ENCODE data around the gene POMT1. TPM values are rescaled to one million over a fixed set of nuclear protein-coding genes. Genes with fewer than 3 reads are reported as not detected.
A peak's percentile ranks its signal among the peaks of the same experiment; 100 is the strongest.

POMT1 gene
- total RNA-seq, 1 donor from 2014 or later: 34.8 TPM

GRCh38 chr9:131543141-131543540 is 40.4 kb downstream of the POMT1 start:
- Histone ChIP-seq H2AFZ (ENCODE audit: low read depth, low read length) (no peak overlapping the region), H3K4me1 (ENCODE audit: insufficient read depth, low read length) (peaks cover 3% of the 10 kb centered on the region), H3K27me3 (ENCODE audit: insufficient read depth, low read length) (peaks cover 25% of the 10 kb centered on the region), H3K4me3 (ENCODE audit: insufficient read depth, low read depth, low read length) (no peak overlapping the region), H3K36me3 (ENCODE audit: insufficient read depth, low read length) (no peaks in the 10 kb centered on the region), H3K9me3 (ENCODE audit: insufficient read depth, low read depth, low read length) (peaks cover 16% of the 10 kb centered on the region), H3K27ac (ENCODE audit: low read depth, low read length) (no peak overlapping the region), H3K9ac (ENCODE audit: low read length) (no peak overlapping the region), H3K79me2 (ENCODE audit: insufficient read depth, low read length) (no peaks in the 10 kb centered on the region), H4K20me1 (ENCODE audit: insufficient read depth, low read length) (no peaks in the 10 kb centered on the region), H3K4me2 (ENCODE audit: low read length) (no peak overlapping the region)
- Mint-ChIP-seq H3K27me3 (ENCODE audit: low read depth, unreplicated experiment) (peaks cover 33% of the 10 kb centered on the region), H3K36me3 (ENCODE audit: low read depth, unreplicated experiment) (peaks cover 11% of the 10 kb centered on the region), H3K9me3 (ENCODE audit: unreplicated experiment) (peaks cover 37% of the 10 kb centered on the region), H3K4me1 (ENCODE audit: low read depth, unreplicated experiment) (no peaks in the 10 kb centered on the region), H3K27ac (ENCODE audit: unreplicated experiment) (no peak overlapping the region), H3K4me3 (ENCODE audit: unreplicated experiment) (no peak overlapping the region)
- DNase-seq (ENCODE audit: low read depth): no peak
- no peak for FAIRE-seq
- TF ChIP-seq CTCF (IDR thresholded peaks at IDR 0.05; ENCODE audit: insufficient read depth, low read depth, low read length): no peak
- no peak for TF ChIP-seq EZH2 (IDR thresholded peaks at IDR 0.05; ENCODE audit: insufficient read depth, low read length)

- peak within 1 kb of the TSS; percentile 79 for H3K4me2 ChIP-seq (ENCODE audit: low read length)
- peak within 1 kb of the TSS; percentile 54 for H3K4me3 Mint-ChIP-seq (ENCODE audit: unreplicated experiment)
Measured at GRCh38 chr9:131545003-131545785, 42.5 kb downstream of the POMT1 start, which contains the start of gene PRRT1B. PRRT1B (plus strand) TSS chr9:131545523; CDS start chr9:131545616, 93 bp downstream.

More at GRCh38 chr9:131545003-131545785, 42.5 kb downstream of the POMT1 start, which contains the start of gene PRRT1B:
- Histone ChIP-seq H3K27me3 (ENCODE audit: insufficient read depth, low read length) (peaks cover 25% of the 10 kb centered on the region), H3K36me3 (ENCODE audit: insufficient read depth, low read length) (no peaks in the 10 kb centered on the region), H3K4me1 (ENCODE audit: insufficient read depth, low read length) (peaks cover 3% of the 10 kb centered on the region), H3K9ac (ENCODE audit: low read length) (no peak within 1 kb of the TSS), H2AFZ (ENCODE audit: low read depth, low read length) (no peak within 1 kb of the TSS), H4K20me1 (ENCODE audit: insufficient read depth, low read length) (no peaks in the 10 kb centered on the region), H3K79me2 (ENCODE audit: insufficient read depth, low read length) (no peaks in the 10 kb centered on the region), H3K9me3 (ENCODE audit: insufficient read depth, low read depth, low read length) (peaks cover 16% of the 10 kb centered on the region), H3K27ac (ENCODE audit: low read depth, low read length) (no peak within 1 kb of the TSS), H3K4me3 (ENCODE audit: insufficient read depth, low read depth, low read length) (no peak within 1 kb of the TSS)
- peaks cover 13% of the 10 kb centered on the region for H3K36me3 Mint-ChIP-seq (ENCODE audit: low read depth, unreplicated experiment)
- peaks cover 50% of the 10 kb centered on the region for H3K27me3 Mint-ChIP-seq (ENCODE audit: low read depth, unreplicated experiment)
- no peak for FAIRE-seq
- no peak within 1 kb of the TSS for H3K27ac Mint-ChIP-seq (ENCODE audit: unreplicated experiment)
- no peak for DNase-seq (ENCODE audit: low read depth)
- no peaks in the 10 kb centered on the region for H3K4me1 Mint-ChIP-seq (ENCODE audit: low read depth, unreplicated experiment)
- H3K9me3 Mint-ChIP-seq (ENCODE audit: unreplicated experiment): peaks cover 56% of the 10 kb centered on the region
- TF ChIP-seq EZH2 (IDR thresholded peaks at IDR 0.05; ENCODE audit: insufficient read depth, low read length): peak; percentile 98
- no peak for TF ChIP-seq CTCF (IDR thresholded peaks at IDR 0.05; ENCODE audit: insufficient read depth, low read depth, low read length)
